GM21825 (cell line): ENCODE measurements around the gene EPAS1.

Experiments
- ATAC-seq: cut with Tn5 transposase; IDR thresholded peaks from one replicate; pipeline ENCODE4 v1.9.1; 2021; ENCODE audit warnings: mild to moderate bottlenecking, moderate library complexity; ENCODE audit not compliant: unreplicated experiment

The EPAS1 gene

DNA sequence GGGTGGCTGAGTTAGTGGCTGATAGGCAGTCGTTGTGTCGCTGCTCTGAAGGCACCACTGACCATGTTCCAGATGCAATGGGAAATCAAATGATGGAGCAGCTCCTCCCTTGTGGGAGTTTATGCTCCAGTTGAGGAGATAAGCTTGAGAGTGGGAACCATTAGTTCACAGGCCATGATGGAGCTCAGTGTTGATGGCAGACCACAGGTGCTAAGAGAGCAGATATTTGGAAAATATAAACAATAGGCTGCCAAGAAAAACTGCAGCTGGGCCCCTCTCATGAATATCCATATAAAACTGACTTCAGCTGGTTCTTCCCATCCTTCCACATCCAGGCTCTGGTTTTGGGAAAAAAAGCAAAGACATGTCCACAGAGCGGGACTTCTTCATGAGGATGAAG is 63.1 kb downstream of the EPAS1 start:
- ATAC-seq: no peak

DNA sequence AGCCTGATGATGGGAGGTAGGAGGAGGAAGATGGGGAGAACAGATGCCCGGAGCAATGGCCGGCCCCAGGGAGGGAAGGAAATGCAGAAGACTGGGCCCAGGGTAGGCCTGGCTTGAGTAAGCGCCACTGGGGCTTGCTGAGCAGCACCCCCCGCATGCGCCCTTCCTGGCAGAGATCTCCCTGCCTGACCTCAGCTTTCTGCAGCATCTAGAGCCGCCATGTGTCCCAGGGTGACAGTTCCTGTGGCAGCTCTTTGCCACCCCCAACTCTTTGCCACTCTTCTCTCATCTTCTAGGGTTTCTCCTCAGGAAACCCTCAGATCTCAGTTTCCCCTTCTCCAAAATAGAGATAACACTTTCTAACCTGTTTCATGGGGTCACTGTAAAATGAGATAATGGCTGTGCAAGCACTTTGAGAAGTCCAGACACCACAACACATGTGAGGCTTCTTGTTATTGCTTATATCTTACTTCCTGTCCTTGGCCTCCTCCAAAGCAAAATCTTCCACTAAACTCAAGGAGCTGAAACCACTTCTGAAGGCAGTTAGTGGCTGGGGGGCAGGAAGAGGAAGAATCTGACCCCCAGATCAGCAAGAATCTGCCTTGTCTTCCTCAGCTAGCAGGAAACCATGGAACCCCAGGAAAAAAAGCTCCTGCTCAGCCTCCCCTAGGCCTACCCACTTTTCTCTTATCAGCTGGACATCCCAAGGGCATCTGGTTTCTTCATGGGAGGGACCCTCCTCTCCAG is 64.9 kb downstream of the EPAS1 start:
- ATAC-seq: no peak

DNA sequence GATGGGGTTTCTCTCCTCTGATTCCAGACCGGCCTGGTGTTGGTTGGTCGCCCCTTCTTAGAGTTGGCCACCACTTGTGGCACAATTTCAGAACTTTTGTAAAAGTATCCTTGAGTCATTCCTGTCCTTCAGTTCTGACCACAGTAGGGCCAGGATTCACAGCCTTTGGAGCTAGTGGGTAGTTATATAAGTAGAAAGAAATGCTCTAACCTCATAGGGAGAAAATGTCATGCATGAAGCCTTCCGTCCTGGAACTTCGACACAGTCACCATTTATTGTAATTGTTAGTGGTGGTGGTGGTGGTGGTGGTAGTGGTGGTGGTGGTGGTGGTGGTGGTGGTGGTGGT is 65.4 kb downstream of the EPAS1 start:
- ATAC-seq: no peak

DNA sequence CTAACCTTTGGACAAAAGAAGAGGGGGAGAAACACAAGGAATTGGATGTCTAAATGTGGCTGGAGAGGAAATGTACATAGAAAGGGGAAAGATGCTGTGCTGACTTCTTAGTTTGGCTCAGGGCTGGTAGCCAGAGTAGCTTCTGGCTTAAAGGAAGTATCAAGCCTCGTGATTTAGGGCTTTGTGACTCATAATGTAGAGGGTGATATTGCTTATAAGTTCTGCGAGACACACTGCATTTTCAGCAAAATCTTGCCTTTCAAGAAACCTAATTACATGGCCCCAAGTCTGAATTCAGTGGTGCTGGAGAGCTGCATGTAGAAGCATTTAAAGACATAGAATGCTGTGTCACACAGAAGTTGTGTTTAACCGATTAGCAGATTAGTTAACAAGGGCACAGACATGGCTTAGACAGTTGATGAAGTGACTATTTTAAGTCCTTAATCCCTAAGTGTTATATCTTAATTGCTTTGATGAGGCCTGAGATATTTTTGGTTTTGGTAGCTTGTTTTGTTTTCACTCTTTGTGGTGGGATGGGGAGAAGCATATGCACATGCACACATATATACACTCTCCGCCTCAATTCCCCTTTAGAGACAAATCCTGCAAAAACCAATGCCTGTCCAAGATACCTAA is 66.4 kb downstream of the EPAS1 start:
- ATAC-seq: no peak

DNA sequence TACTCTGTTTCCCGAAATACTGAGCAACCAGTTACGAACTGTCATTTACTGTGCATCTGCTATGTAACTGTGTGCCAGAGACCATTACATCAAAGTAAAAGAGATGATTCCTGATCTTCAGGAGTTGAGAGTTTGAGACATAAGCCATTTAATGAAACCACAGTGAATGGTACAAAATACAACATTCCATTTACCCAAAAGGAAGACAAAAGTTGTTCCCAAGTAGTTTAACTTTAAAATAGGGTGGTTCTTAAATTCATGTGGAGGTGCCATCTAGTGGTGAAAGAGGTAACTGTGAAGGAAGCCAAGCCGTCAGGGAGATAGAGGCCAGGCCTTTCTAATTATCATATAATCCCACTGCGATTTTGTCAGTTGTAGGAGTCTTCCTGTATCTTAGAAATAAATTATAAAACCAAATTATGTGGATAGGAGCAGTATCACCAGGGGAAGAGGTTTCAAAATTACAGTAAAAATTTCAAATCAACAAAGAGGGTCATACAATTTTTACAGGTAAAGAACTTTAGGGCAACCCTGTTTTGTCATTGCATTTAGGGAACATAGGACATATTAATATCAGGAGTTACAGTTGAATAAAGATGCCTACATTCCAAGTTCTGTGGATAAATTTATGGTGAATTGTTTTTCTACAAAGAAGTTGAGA is 67.7 kb downstream of the EPAS1 start:
- ATAC-seq: no peak

DNA sequence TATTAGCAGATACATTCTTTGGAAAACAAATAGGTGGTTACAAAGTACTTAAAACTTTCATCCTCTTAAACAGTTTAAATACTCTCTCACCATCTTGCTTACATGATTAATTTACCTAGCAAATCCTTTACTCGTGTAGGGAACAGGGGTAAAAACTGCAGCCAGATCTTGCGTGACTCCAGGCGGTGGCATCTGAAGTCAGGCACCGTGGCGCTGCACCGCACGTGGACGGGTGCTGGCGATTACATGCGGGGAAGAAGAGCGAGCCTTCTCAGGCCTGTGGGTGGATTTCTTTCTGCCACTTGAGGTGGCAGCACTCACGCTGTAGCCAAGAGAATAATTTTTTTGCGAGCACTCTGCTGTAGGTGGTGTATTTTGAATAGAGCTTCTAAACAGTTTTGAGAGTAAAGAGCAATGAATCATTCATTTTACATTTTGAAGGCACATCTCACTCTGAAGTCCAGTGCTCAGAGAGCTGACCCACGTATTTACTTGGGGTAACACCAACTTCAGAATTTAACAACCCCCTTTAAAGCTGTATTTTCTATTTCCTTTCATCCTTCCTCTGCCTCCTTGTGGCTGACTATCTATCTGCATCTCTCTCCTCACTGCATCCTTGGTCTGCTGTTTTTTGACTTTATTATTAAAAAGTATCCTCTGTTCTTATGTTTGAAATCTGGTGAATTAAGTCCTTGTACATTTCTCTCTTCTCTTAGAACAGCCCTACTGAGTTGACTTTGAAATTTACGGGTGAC is 68.9 kb downstream of the EPAS1 start:
- no peak for ATAC-seq

DNA sequence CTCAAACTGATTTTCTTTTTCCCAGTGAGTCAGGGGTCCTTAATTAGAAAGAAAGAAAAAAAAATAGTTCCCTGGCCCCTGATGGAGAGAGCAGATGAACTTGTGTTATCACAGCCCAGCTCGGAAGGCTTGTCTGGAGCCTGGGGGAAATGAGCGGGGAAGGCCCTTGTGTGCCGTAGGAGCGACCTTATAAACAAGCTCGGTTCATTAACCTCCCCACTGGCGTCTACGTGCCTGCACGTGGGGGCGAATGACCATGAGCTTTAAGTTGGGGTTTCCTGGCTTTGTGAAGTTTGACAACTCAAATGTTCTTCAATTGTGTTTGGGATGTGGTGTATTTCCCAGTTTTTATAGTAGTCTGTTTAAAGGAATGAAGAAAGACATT is 69.5 kb downstream of the EPAS1 start:
- no peak for ATAC-seq

DNA sequence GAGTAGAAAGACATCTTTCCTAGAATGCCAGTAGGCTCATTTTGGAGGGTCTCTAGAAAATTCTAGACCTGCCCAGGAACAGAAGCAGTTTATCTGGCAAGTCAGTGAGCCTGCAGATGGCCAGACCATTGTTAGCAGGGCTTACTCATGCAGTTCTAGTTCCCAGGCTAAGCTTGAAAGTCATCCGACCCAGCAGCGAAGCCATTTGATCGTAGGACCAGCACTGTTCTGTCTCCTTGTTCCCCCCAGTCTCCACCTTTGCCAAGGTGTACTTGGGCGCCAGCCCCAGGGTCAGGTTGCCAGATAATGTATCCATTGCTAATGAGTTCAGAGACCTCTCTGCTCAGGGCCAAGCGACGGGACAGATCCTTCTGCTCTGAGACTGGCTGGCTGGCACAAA is 70.1 kb downstream of the EPAS1 start:
- ATAC-seq: no peak

DNA sequence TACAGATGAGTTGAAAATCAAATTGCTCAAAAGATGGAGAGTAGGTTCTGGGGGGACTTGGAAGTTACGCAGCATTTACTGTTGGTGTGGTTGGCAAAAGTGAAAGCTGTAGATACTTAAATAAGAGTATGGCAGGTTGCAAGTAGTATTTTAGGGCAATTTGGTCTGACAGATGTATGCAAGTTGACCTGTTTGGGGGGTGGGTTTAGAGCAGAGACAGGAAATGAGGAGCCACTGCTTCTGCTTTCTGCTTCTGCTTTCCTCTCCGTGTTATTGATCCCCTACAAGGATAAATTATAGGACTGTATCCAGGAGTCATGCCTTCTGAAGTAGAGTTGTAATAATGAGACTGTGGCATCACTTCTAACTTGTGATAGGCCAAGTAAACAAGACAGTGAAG is 71.2 kb downstream of the EPAS1 start:
- ATAC-seq: no peak

DNA sequence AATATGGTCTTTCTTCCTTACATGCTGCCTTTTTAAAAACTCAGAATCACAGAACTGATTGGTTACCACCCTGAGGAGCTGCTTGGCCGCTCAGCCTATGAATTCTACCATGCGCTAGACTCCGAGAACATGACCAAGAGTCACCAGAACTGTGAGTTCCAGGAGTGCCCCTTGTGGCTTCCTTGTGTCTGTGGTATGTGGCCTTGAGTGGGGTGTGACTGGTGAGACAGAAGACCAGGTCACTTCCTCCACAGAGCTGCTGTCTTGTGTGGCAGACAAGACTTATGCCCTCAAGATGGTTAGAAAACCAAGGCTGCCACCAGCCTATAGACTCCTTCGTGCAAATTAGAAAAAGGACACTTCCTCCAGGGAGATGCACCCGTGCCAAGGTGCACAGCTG is 72.6 kb downstream of the EPAS1 start:
- no peak for ATAC-seq

DNA sequence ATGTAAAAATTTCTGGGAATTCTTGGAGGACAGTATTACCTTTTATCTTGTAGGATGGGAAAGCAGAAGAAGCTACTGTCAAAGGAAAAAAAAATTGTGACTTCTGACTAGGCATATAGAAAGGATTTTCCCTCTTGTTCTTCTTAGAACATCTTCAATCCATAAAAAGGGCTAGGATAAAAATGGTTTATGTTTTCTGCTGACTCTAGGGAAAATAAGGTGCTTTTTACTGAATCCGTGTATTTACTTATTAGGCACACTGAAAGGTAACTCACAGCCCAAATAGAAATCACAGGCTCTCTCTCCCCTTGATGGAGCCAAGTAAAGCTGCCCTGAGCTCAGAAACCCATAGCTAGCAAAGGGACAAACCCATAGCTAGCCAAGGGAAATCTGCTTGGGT is 74.6 kb downstream of the EPAS1 start:
- no peak for ATAC-seq

DNA sequence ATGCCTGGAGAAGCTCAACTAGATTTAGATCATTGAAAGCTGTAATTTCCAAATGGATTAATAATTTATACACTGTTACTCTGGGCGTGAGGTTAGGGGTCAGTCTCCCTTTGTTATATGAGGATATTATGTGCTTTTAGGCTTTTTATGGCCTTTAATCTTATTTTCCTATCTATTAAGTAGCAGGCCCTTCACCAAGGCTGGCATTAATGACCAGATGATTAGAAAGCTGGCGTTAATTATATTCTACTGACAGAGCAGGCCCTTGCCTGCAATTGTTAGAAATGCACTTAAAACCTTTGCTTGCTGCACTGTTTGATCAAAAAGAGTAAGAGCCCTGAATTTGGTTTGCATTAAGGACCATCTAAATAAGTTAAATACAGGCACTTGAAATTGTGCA is 75.3 kb downstream of the EPAS1 start:
- no peak for ATAC-seq

DNA sequence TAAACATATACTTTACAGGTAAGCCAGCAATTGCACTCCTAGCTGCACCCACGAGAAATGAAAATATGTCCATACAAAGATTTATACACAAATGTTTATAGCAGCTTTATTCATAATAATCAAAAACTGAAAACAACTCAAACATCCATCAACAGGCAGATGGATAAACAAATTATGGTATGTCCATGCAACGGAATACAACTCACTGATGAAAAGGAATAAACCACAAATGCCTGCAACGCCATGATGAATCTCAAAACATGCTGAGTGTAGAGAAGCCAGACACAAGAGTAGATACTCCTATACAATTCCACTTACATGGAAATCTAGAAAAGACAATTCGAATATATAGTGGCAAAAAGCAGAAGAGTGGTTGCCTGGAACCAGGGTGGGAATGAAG is 76.0 kb downstream of the EPAS1 start:
- no peak for ATAC-seq

DNA sequence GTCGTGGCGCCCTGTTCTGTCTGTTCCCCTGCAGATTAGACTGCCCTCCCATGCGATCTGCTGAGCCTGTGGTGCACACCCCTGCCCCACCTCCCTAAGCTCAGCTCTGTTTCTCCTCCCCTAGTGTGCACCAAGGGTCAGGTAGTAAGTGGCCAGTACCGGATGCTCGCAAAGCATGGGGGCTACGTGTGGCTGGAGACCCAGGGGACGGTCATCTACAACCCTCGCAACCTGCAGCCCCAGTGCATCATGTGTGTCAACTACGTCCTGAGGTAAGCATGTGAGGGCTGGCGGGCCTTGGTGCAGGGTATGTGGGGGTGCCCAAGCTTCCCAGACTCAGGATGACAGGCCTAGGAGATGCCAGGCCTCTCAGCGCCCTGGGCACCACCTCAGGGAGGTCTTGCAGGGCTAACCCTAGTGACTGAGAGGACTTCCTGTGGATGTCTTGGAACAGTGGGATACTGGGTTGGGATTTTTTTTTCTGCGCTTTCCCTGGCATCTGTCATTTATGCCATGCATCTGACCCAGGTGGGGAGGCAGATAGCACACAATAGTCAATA is 78.4 kb downstream of the EPAS1 start:
- no peak for ATAC-seq

DNA sequence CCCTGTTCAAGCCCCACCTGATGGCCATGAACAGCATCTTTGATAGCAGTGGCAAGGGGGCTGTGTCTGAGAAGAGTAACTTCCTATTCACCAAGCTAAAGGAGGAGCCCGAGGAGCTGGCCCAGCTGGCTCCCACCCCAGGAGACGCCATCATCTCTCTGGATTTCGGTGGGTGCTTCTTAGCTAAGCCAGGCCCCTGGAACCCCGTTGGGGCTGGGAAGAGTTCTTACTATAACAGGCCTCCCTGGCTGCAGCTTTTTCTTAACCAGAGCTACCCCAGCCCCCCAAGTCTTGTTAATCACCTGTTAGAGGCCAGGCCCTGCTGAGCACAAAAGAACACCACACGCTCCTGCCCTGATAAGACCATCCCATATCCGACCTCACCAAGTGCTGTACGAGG is 79.4 kb downstream of the EPAS1 start:
- no peak for ATAC-seq

DNA sequence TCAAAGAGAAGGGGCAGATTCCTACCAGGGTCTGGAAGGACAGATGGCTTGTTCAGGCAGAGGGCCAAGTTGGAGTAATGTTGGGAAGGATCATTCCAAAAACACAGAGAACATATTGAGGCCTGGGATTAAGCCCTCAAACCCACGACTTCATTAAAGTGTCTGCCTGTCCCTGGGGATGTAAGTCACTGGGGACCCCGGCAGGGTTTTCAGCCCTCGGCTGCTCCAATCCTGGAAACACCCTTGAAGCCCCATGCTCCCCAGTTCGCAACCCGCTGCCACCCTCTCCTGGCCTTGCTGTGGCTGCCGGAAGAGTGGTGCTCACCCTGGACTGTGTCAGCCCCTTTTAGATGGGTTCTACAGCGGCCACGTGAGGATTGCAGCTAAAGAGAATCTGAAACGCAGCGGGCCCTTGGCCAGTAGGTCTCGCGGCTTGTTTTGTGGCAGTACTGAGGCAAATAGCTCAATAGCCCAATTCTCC is 79.9 kb downstream of the EPAS1 start:
- no peak for ATAC-seq

DNA sequence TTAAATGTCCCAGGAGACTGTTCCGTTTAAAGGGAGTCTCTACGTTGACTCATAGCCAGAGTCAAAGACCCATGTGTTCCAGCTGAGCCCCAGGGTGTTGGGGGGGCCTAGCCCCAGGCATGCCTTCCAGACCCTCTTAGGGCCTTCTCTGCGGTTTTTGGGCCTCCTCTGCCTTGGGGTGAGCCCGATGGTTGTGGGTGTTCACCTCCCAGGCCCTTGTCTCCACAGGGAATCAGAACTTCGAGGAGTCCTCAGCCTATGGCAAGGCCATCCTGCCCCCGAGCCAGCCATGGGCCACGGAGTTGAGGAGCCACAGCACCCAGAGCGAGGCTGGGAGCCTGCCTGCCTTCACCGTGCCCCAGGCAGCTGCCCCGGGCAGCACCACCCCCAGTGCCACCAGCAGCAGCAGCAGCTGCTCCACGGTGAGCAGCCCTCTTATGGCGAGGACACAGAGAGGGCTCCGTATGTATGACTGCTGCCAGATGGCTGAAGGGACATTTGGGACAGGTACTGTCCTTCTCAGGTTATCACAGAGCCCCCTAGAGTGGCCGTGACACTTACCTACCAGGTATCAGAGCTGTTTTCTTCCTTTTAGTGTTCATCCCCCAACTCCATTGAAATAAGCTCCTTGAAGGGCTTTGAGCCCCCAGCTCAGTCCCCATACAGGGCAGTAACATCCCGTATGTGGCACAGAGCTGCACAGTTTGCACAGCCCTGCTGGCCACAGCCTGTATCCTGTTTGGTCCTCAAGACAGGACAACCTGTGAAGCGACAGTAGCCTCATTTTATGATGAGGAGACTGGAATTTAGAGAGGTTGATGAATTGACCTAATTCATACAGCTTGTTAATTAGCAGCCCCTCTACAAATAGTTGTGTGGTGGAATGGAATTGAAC is 80.7 kb downstream of the EPAS1 start:
- no peak for ATAC-seq

DNA sequence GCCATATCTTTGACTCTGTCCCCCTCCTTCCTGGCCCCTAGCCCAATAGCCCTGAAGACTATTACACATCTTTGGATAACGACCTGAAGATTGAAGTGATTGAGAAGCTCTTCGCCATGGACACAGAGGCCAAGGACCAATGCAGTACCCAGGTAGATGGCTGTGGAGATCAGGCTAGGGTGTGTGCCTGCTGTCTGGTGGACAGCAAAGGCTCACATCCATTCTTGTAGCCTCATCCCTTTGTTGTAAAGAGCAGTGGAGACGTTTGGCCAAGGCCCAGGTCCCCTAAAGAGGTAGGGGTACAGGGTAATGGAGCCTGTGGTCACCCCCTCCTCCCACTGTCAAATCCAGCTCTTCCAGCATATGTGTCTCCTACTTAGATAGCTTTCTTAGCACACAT is 81.4 kb downstream of the EPAS1 start:
- ATAC-seq: no peak

DNA sequence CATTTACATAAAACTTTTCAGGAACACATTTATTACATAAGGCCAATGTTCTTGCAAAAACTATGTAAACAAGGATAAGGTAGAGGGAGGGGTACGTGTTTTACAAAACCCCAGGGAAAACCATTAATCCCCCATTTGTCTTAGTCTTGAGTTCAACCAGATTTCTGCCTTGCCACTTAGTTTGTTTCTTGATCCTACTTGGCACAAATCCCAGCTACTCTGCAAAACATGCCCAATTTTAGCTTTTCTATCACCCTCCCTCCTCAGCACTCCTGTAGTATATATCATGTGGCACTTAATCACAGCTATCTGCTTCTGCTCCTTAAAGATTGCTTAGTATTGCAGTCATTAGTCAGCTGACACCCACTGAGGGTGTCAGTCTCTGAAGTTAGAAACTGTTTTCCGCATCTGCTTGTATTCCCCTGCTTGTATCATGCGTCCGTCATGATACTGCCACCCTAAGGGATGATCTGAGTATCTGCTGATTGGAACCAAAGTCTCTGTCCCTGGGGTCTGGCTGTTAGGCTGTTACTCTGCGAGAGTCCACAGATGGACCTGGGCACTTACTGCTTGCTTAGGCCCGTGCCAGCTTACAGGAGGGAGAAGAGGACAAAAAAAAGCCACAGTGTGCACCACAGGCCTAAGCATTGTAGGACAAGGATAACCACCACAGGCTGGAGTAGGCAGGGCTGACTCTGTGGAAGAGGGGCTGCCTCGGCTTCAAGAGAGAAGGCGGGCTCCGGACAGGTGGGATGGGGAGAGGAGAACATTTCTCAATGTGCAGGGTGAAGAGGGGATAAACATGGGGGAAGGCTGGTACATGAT is 82.2 kb downstream of the EPAS1 start:
- no peak for ATAC-seq
